Aorta (tissue), 5 donors: Measurements from ENCODE around the gene NDUFA11. TPM values are rescaled to one million over a fixed set of nuclear protein-coding genes. Genes with fewer than 3 reads are reported as not detected.

Experiments
- ATAC-seq: fragments of 200-7000 bp; cut with Tn5 transposase; one replicate; pipeline ENCODE4 v1.9.1; 2022; ENCODE audit warnings: moderate library complexity; ENCODE audit not compliant: low FRiP score
- DNase-seq, 2 donors: peaks; one replicate each; pipeline ENCODE4 v3.0.0-alpha.2; 2020
- H3K27ac ChIP-seq, 2 donors: one replicate each; pipeline ENCODE4 v1.5.1; 2013; ENCODE audit warnings: low read length in 2 of 2, mild to moderate bottlenecking in 2 of 2, moderate library complexity in 2 of 2, control low read depth in 1 of 2, inconsistent platforms in 1 of 2, low read depth in 1 of 2
- H3K27me3 ChIP-seq, 2 donors: one replicate each; pipeline ENCODE4 v1.6.1; 2013; ENCODE audit warnings: control low read depth in 1 of 2, low read length in 1 of 2, mild to moderate bottlenecking in 1 of 2, moderate library complexity in 1 of 2; ENCODE audit not compliant: insufficient read depth in 2 of 2, control insufficient read depth in 1 of 2
- H3K36me3 ChIP-seq, 2 donors: one replicate each; pipeline ENCODE4 v1.6.1; 2013; ENCODE audit warnings: control low read depth in 1 of 2, low read length in 1 of 2, mild to moderate bottlenecking in 1 of 2; ENCODE audit not compliant: insufficient read depth in 2 of 2, control insufficient read depth in 1 of 2
- H3K4me1 ChIP-seq, 2 donors: one replicate each; pipeline ENCODE4 v1.6.1; 2013; ENCODE audit warnings: low read length in 2 of 2, control low read depth in 1 of 2, mild to moderate bottlenecking in 1 of 2, moderate library complexity in 1 of 2; ENCODE audit not compliant: insufficient read depth in 2 of 2, control insufficient read depth in 1 of 2
- H3K4me3 ChIP-seq, 2 donors: one replicate each; pipeline ENCODE4 v1.5.1; 2013; ENCODE audit warnings: low read length in 2 of 2, control low read depth in 1 of 2, mild to moderate bottlenecking in 1 of 2
- H3K9me3 ChIP-seq: one replicate; pipeline ENCODE4 v1.6.1; 2013; ENCODE audit warnings: mild to moderate bottlenecking, low read length; ENCODE audit not compliant: control insufficient read depth
- WGBS, 2 donors: extraction: QIAGEN DNeasy Blood & Tissue Kit; methylation state at CpG; one replicate each; pipeline ENCODE4 v1.1.7; 2013; 5-methylcytosine and 5-hydroxymethylcytosine counted together
- intact Hi-C, 2 donors: fragments of 100-400 bp; cut with DNase I; formaldehyde crosslinking; loops; one replicate each; pipeline versions ENCODE4 v1.14.2 to v1.15.0; 2022
- polyA plus RNA-seq, 2 donors: library from polyadenylated mRNA; stranded (reverse); fragments of 200-250 nt; gene quantifications; one replicate each; pipeline ENCODE4 v1.2.3, GENCODE V29; 2013
- total RNA-seq, 2 donors: library from RNA; stranded (reverse); fragmentation: NEBNext Ultra II Directional; extraction: Animal tissue kit (Norgen Biotek cat#: 25700); gene quantifications; one replicate each; pipeline ENCODE4 v1.2.1, GENCODE V29; 2021
- donor health status: healthy with polysubstance abuse.
- donor health status: Bipolar disorder and iron deficiency.
- donor health status: DM: no; HTN: no; CAD: no.
- donor health status: DM: no; HTN: no; CAD: no.
- donor health status: DM: yes; HTN: yes; CAD: no.

NDUFA11 gene
- total and polyA plus RNA-seq, 4 donors, result 138 to 405 (median 239) TPM

GRCh38 chr19:5915782-5916165 is 12.2 kb upstream of the NDUFA11 start:
- WGBS, 2 donors, result 80 to 86% methylated on average over 11 of the region's 11 CpGs
- Histone ChIP-seq H3K27me3 (no peaks in the 10 kb centered on the region), H3K9me3 (no peaks in the 10 kb centered on the region), H3K27ac (no peak overlapping the region), H3K36me3 (peaks cover 0 to 6% of the 10 kb centered on the region in 2 donors), H3K4me1 (no peaks in the 10 kb centered on the region), H3K4me3 (no peak overlapping the region)
- intact Hi-C loops, result no loop called here
- DNase-seq (peak in 1 of 2 donors; percentile 58), ATAC-seq (no peak)

- ATAC-seq, result no peak
- intact Hi-C loops, result no loop called here
- no peaks in the 10 kb centered on the region for H3K4me1 ChIP-seq
These were observed 11.6 kb upstream of the NDUFA11 start for GRCh38 chr19:5914946-5915781.

GRCh38 chr19:5914358-5914774 is 10.8 kb upstream of the NDUFA11 start:
- intact Hi-C loops, result no loop called here
- no peak for DNase-seq
- H3K36me3 ChIP-seq, result peaks cover 0 to 6% of the 10 kb centered on the region in 2 donors
- H3K4me1 ChIP-seq, result no peaks in the 10 kb centered on the region
- no peak for ATAC-seq
- no peaks in the 10 kb centered on the region for H3K27me3 ChIP-seq
- H3K27ac ChIP-seq, result no peak overlapping the region
- H3K4me3 ChIP-seq, result no peak overlapping the region
- no peaks in the 10 kb centered on the region for H3K9me3 ChIP-seq
- WGBS, 2 donors, result 77 to 78% methylated on average over 22 of the region's 22 CpGs

More at GRCh38 chr19:5914946-5915781, 11.6 kb upstream of the NDUFA11 start:
- no peak overlapping the region for H3K4me3 ChIP-seq
- peaks cover 0 to 6% of the 10 kb centered on the region in 2 donors for H3K36me3 ChIP-seq
- H3K27me3 ChIP-seq, result no peaks in the 10 kb centered on the region
- WGBS, 2 donors, result 88% methylated on average over 41 to 42 of the region's 42 CpGs
- H3K9me3 ChIP-seq, result no peaks in the 10 kb centered on the region
- DNase-seq, result peak in 1 of 2 donors; percentile 75
- no peak overlapping the region for H3K27ac ChIP-seq

GRCh38 chr19:5913739-5914357 is 10.3 kb upstream of the NDUFA11 start, which contains the start of gene CAPS:
TSS of gene CAPS (plus strand) at chr19:5914254. CDS start at chr19:5914407, 153 bp downstream.
- H3K36me3 ChIP-seq, result peaks cover 0 to 9% of the 10 kb centered on the region in 2 donors
- intact Hi-C loops, result no loop called here
- DNase-seq, result peak in 1 of 2 donors; percentile 81

GRCh38 chr19:5911366-5911765 is 7.8 kb upstream of the NDUFA11 start:
- DNase-seq, result no peak
- ATAC-seq, result no peak
- no peaks in the 10 kb centered on the region for H3K9me3 ChIP-seq
- H3K27me3 ChIP-seq, result no peaks in the 10 kb centered on the region
- H3K4me3 ChIP-seq, result no peak overlapping the region
- H3K36me3 ChIP-seq, result peaks cover 0 to 3% of the 10 kb centered on the region in 2 donors
- intact Hi-C loops, result no loop called here
- 37 to 82% methylated on average over 1 of the region's 1 CpG for WGBS, 2 donors
- no peaks in the 10 kb centered on the region for H3K4me1 ChIP-seq
- H3K27ac ChIP-seq, result no peak overlapping the region

More at GRCh38 chr19:5913739-5914357, 10.3 kb upstream of the NDUFA11 start, which contains the start of gene CAPS:
- Histone ChIP-seq H3K4me3 (no peak within 1 kb of the TSS), H3K27me3 (no peaks in the 10 kb centered on the region), H3K4me1 (no peaks in the 10 kb centered on the region), H3K9me3 (no peaks in the 10 kb centered on the region), H3K27ac (no peak within 1 kb of the TSS)
- ATAC-seq, result peak; percentile 29
- WGBS, 2 donors, result 63 to 64% methylated on average over 10 of the region's 10 CpGs

GRCh38 chr19:5910638-5910907 is 7.0 kb upstream of the NDUFA11 start:
- no peak overlapping the region for H3K4me3 ChIP-seq
- peaks cover 0 to 3% of the 10 kb centered on the region in 2 donors for H3K36me3 ChIP-seq
- no peaks in the 10 kb centered on the region for H3K4me1 ChIP-seq
- WGBS, 2 donors, result 59 to 72% methylated on average over 1 of the region's 1 CpG
- ATAC-seq (no peak), DNase-seq (no peak)
- H3K27ac ChIP-seq, result no peak overlapping the region
- no peaks in the 10 kb centered on the region for H3K9me3 ChIP-seq
- no peaks in the 10 kb centered on the region for H3K27me3 ChIP-seq
- intact Hi-C loops, result no loop called here

GRCh38 chr19:5908773-5909442 is 5.3 kb upstream of the NDUFA11 start:
- DNase-seq (peak in 1 of 2 donors; percentile 75), ATAC-seq (no peak)
- intact Hi-C loops, result no loop called here
- WGBS, 2 donors, result 73 to 74% methylated on average over 14 of the region's 14 CpGs
- Histone ChIP-seq H3K36me3 (peaks cover 0 to 3% of the 10 kb centered on the region in 2 donors), H3K9me3 (no peaks in the 10 kb centered on the region), H3K27ac (no peak overlapping the region), H3K4me3 (no peak overlapping the region), H3K4me1 (no peaks in the 10 kb centered on the region), H3K27me3 (no peaks in the 10 kb centered on the region)

- ATAC-seq (no peak), DNase-seq (no peak)
- H3K4me3 ChIP-seq, result no peak overlapping the region
- no peaks in the 10 kb centered on the region for H3K27me3 ChIP-seq
- no peaks in the 10 kb centered on the region for H3K9me3 ChIP-seq
- peaks cover 0 to 3% of the 10 kb centered on the region in 2 donors for H3K36me3 ChIP-seq
- no peaks in the 10 kb centered on the region for H3K4me1 ChIP-seq
- no peak overlapping the region for H3K27ac ChIP-seq
- intact Hi-C loops, result no loop called here
- 63 to 83% methylated on average over 5 of the region's 5 CpGs for WGBS, 2 donors
These were observed 3.7 kb upstream of the NDUFA11 start for GRCh38 chr19:5907241-5907640.
